IPS DF 19.7 (cell line): ENCODE data around the gene ZFAND2A.
A peak's percentile ranks its signal among the peaks of the same experiment; 100 is the strongest.
"Not testable (repeated sequence)": the region's sequence is repeated elsewhere in the genome, so short reads cannot be mapped to it uniquely, and the experiment has no call there.

Source experiments
- DNase-seq: peaks from one replicate; pipeline ENCODE4 v3.0.0-alpha.2; 2013; ENCODE audit warnings: low read depth, low spot score

Gene ZFAND2A

DNA sequence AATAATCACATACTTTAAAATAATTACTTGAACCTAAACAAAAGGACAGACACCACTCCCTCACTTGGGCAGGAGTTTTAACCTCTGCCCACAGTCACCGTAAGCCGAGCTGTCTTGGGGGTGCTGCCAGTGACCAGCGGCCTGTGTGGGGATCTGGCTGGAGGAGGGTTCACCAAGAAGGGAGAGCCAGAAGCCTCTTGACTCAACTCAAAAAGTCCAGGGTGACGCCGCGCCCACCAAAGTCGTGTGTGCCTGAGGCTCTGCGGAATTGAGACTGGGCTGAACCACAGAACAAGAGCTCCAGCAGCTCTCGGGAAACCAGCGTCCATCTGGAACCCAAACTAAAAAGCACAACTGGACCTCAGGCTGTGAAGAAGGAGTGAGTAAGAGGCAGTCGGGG, 35.8 kb downstream of the ZFAND2A start:
- no peak for DNase-seq

DNA sequence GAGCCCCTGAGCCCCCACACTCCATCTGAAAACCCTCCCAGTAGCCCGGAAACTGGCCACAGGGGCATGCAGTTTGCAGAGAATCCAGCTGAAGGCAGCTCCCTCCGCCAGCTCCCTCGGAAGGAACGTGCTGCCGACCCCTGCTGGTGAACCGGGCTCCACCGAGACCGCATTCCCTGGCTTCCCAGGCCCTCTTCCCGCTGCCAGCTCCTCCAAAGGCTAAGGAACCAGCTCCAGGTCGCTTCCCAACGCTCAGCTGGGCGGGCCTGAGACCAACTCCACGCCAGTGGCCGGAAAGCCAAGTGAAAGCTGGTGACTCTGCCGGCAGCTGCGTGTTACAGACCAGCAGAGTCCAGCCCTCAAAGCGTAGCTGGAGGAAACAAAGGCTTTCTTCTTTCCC, 36.3 kb downstream of the ZFAND2A start:
- peak; percentile 47 for DNase-seq

DNA sequence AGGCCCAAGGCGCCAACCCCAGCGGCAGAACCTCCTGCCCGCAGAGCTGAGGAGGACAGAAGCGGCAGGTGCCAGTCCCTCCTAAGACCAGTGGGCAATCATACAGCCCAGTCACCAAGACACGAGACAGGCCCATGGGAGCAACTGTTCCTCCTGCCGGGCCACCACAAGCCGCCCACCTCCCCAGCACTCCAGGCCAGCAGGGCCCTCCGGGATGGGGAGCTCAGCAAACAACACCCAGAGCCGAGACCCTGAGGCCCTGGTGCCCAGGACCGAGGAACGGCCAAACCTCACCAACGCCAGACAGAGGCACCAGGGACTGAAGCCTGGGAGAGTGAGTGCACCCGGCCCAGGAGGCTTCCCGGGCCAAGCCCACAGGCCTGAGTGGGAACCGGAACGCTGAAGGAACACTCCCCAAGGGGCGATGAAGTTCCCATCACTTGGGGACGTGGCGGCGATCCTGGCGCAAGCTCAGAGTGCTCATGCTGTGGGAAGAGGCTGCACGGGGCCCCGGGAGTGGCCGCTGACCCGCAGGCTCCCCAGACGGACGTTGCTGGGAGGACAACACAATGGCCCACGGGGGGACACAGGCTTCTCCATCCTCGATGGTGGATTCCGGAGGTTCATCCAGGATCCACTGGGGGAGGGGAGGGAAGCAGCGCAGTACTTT, 37.0 kb downstream of the ZFAND2A start:
- DNase-seq: no peak

DNA sequence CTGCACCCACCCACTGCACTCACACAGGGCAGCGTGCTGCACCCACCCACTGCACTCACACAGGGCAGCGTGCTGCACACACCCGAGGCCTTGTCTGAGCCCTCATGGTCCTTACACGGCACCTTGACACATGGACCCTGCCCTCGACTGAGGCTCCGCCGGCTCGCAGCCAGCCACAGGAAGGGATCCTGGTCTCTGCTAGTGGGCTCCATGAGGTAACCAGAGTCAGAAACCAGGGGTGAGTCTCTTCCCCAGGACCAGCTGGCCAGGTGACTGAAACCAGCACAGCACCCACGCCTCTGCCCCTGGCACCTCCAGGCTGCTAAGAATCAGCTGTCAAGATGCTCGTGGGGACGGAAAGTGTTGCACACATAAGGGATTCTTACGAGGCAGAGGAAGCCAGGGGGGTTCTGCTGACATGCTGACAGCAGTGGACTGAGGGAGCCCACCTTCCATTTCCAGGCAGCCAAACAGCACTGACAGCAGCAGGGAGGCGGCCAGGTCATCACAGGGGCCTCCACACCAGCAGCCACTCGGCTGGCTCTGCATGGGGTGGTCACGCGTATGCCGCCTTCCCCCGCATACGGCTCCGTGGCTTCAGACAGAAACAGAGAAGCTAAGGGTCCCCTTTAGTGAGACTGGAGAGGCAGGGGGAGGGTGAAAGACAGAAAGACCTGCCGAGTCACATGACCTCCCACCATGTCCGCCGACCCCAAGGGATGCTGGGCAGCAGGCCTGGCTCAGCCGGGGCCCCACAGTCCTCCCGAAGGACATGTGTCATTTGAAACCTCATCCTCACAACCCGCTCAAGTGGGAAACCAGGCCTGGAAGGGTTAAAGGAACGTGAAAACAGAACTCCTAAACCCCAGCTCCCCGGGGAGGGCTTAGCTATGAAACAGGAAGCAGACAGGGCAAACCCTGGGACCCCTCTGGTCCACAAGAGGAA, 37.8 kb downstream of the ZFAND2A start:
- DNase-seq: no peak

DNA sequence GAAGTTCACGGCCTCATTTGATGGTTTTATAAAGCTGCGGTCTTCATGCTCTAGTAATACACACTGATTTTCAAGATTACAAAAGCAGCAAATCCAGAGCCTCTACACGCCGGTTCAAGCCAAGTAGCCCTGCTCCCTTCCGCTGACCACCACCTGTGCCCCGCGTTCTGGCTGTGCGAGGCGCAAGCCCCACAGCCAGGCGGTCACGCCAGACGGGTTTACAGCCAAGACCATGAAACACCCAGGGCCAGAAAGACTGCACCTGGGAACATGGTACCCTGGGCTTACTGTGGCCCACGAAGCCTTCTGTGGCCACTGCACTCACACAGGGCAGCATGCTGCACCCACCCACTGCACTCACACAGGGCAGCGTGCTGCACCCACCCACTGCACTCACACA, 38.5 kb downstream of the ZFAND2A start:
- DNase-seq: no peak

DNA sequence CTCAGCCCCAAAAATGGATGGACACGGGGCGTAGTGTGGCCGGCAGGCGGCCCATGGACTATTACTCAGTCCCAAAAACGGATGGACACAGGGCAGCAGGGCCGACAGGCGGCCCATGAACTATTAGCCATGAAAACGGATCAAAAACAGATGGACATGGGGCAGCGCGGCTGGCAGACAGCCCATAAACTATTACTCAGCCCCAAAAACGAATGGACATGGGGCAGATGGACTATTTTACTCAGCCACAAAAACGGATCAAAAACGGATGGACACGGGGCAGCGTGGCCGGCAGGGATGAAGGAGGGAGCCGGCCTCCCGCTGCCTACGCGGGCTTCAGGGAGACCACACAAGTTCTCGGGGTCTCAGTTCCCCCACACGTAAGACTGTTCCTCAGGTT, 39.2 kb downstream of the ZFAND2A start:
- no peak for DNase-seq

DNA sequence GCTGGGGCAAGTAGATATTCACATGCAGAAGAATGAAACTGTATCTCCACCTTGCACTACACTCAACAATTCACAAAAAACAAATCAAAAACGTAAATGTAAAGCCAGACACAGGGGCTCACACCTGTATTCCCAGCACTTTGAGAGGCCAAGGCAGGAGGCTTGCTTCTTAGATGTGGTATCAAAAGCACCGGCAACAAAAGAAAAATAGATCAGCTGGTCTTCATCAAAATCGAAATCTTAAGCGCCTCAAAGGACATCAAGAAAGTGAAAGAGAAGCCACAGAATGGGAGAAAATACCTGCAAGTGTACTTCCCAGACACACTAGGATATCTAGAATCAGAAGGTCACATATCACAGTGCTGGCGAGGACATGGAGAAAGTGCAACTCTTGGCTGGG, 40.8 kb downstream of the ZFAND2A start:
- no peak for DNase-seq

DNA sequence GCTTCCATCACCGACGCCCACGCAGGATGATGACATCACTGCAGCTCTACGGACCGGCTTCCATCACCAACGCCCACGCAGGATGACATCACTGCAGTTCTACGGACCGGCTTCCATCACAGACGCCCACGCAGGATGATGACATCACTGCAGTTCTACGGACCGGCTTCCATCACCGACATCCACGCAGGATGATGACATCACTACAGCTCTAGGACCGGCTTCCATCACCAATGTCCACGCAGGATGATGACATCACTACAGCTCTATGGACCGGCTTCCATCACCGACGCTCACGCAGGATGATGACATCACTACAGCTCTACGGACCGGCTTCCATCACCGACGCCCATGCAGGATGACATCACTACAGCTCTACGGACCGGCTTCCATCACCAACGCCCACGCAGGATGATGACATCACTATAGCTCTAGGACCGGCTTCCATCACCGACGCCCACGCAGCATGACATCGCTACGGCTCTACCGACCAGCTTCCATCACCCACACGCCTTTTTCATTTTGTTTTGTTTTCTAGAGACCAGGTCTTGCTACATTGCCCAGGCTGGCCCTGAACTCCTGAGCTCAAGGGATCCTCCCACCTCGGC, 42.6 kb downstream of the ZFAND2A start:
- DNase-seq: no peak

DNA sequence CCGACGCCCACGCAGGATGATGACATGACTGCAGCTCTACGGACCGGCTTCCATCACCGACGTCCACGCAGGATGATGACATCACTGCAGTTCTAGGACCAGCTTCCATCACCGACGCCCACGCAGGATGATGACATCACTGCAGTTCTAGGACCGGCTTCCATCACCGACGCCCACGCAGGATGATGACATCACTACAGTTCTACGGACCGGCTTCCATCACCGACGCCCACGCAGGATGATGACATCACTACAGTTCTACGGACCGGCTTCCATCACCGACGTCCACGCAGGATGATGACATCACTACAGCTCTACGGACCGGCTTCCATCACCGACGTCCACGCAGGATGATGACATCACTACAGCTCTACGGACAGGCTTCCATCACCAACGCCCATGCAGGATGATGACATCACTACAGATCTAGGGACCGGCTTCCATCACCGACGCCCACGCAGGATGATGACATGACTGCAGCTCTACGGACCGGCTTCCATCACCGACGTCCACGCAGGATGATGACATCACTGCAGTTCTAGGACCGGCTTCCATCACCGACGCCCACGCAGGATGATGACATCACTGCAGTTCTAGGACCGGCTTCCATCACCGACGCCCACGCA, 43.5 kb downstream of the ZFAND2A start:
- not testable (repeated sequence) for DNase-seq

DNA sequence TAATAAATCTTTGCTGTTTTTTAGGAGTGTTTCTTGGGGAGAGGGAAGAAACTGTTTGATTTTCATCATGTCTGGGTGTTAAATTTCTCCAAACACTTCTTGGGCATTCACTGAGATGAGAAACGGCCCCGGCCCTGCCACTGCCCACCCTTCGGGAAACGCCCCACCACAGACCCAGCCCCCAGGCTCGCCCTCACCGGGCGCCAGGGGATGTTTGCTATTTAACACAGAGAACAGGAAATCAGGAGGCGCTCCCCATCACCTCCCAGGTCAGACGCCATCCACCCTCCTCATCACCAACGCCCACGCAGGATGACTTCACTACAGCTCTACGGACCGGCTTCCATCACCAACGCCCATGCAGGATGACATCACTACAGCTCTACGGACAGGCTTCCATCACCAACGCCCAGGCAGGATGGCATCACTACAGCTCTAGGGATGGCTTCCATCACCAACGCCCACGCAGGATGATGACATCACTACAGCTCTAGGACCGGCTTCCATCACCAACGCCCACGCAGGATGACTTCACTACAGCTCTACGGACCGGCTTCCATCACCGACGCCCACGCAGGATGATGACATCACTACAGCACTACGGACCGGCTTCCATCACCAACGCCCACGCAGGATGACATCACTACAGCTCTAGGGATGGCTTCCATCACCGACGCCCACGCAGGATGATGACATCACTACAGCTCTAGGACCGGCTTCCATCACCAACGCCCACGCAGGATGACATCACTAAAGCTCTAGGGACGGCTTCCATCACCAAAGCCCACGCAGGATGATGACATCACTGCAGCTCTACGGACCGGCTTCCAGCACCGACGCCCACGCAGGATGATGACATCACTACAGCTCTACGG, 44.6 kb downstream of the ZFAND2A start:
- DNase-seq: not testable (repeated sequence)

DNA sequence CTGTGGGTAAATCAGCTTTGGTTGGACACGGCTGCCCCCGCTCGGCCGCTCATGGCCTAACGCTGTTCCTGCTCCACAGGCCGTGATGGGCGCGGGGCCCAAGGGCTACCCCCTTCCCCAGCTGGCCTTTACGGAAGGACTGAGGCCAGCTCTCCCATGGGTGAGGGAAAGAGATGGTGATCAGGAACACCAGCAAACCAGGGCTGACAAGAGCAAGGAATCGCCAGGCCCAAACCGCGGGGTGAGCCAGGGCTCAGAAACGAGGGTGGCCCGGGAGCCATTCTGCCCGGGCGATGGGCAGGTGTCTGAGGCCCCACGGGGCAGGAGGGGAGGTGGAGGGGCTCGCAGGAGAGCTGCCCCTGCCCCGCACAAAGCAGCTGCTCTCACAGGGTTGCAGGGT, 45.5 kb downstream of the ZFAND2A start:
- no peak for DNase-seq

DNA sequence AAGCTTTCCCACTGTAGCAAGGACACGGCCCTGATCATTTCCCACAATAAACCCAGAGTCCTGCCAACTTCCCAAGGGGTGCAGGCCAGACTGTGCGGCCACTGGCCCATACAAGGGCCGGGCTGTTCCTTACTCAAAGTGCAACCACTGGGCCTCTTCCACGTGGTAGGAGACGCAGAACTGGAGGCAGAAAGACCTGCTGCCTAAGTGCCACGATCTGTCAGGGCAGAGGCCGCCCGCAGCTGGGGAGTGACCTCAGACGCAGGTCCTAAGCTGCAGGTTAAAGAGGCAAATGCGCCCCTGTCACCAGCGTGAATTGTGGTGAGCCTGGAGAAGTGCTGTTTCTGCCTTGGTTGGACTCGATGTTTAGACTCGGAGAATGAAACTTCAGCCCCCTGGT, 45.9 kb downstream of the ZFAND2A start:
- no peak for DNase-seq

DNA sequence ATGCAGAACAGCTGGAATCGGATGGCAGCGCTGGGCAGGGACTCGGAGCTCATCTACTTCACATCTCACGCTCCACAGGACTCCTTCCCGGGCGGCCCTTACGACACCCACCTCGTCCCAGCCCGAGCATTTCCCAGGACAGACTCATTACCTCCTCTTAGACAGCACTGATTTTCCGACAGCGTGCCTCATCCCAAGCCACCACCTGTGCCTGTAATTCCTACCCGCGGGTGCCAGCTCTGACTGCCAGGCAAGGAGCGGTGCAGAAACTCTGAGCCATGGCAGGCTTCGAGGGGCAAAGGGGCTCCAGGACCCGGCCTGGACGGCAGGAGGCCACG, 46.5 kb downstream of the ZFAND2A start:
- DNase-seq: no peak

DNA sequence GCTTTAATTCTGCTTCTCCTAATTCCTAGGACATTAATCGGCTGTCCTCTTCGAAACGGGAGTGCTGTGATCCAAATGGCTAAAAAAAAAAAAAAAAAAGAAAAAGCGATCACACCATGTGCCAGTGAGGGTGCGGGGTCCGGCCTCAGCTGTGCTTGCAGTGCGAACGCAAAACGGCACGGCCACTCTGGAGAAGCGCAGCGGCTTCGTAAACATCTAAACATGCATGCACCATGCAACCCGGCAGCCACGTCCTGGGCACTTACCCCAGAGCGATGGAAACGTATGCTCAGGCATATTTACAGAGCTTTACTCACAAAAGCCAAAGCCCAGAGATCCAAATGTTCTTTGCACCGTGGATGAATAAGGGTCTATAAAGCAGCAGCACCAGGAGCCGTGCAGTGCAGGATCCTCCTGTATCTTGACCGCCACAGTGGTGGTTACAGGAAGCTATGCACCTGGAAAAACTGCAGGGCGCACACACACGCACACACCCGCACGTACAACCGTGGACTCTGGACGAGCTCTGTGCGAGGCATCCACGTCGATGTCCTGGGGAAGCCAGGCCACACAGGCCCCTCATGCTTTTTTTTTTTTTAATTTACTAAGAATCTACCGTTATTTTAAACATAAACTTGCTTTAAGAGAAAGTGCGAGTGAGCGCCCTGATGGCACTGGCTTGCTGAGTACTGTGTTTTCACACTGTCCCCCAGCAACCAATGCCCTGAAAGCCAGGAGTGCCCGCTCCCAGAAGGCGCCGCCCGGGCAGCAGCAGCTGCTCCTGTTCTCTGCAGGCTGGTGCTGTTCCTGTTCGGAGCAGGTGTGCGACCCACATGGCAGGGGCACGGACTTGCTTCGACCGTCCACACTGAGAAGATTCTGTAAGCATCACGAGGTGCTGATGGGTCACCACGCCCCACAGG, 47.1 kb downstream of the ZFAND2A start:
- no peak for DNase-seq

DNA sequence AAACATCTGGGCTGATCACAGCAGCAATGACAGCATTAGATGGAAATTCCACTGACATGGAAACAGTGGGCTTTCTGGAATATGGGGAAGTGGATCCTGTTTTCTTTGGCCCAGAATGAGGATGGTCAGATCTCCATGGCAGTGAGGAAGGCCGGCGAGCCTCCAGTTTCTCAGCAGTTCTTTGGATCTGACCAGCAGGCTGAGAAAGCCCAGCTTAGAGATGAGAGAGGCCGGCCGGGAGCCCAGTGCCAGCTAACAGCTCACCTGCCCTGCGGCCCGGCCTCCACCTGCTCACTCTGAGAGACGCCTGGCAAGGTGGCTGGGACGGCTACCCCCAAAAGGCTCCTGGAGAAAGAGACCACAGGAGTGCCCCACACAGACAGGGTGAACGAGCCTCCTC, 47.9 kb downstream of the ZFAND2A start:
- no peak for DNase-seq

DNA sequence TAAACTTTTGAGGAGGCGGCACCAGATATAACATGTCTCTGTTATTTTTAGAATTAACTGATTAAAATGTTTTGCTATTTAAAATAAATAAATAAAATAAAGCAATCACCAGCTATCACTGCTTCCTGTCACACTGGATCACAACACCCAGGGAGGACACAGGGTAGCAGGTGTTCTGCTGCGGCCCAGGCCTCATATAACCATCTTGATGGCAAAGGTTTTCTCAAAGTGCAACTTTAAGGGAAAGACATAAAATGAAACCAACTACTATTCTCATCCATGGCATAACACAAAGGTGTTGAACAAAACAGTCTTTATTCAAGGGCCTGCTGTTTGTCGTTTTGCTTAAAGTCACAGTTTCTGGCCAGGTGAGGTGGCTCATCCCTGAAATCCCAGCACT, 48.8 kb downstream of the ZFAND2A start:
- DNase-seq: no peak

DNA sequence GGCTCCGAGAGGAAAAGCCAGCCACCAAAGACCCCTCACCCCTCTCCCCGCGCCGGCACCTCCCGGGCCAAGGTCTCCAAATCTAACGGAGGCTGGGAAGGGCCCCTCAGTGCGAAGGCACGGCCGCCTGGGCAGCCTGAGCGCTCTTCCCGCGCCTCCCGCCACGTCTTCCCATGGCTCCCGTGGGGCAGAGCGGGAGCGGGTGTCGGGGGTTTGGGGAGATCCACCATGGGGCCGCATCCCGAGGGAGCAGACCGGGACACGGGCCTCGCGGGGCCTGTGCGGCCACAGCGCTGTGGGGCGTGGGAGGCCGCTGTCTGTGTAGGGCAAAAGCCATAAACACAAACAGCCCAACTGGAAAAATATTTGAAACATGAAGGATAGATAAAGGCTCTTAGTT, 49.6 kb downstream of the ZFAND2A start:
- no peak for DNase-seq

DNA sequence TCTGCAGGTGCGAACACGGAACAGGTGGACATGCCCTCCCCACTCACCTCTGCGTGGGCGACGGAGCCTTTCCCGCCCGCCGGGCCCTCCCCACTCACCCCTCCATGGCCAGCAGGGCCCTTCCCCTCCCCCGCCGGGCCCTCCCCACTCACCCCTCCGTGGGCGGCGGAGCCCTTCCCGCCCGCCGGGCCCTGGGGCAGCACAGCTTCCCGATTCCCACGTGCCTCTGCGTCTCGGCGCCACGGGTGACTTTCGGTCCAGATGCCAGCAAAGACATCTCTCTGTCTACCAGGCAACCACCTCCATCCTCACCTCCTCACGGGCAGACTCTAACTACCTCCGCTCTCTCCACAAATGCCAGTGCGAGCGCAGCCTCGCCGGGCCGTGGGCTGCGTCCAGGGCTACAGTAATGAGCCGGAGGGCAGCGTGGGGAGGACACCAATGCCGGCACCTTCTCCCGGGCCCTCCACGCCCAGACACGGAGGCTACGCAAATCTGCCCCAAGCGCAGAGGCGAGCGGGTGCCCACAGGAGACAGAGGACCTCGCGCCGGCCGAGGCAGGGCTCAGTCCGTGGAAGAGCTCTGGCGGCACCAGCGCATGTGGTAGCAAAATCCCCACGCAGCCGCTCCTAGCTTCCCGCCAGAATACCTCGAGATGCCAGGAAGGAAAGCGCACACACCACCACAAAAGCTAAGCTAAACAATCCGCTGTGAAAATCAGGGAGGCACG, 50.2 kb downstream of the ZFAND2A start:
- no peak for DNase-seq

DNA sequence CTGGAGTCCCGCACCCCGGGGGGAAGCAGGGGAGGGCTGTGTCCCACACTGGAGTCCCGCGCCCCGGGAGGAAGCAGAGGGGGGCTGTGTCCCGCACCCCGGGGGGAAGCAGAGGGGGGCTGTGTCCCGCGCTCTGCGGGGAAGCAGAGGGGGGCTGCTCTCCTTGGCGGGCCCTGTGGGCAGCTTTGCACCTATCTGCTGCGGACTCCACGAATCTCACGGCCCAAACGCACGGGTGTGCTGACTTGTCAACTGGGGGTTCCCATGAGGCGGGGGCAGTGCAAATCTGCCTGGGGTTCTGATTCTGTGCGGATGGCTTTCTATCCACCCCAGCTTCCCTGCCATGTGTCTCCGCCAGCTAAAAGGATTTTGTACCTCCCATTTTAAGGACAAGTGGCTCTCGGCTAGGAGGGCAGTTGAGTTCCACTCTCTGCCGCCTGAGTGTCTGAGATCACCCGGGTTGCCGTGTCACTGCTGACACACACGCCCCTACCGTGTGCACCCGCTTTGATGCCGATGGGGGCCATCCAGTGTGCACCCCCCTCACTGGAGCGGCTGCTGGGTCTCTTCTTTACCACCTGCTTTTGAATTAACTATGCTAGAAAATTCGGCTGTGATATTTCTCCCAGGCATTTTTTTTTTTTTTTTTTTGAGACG, 51.6 kb downstream of the ZFAND2A start:
- no peak for DNase-seq
